ENCODE data around the gene SHANK3.

SHANK3 gene

DNA sequence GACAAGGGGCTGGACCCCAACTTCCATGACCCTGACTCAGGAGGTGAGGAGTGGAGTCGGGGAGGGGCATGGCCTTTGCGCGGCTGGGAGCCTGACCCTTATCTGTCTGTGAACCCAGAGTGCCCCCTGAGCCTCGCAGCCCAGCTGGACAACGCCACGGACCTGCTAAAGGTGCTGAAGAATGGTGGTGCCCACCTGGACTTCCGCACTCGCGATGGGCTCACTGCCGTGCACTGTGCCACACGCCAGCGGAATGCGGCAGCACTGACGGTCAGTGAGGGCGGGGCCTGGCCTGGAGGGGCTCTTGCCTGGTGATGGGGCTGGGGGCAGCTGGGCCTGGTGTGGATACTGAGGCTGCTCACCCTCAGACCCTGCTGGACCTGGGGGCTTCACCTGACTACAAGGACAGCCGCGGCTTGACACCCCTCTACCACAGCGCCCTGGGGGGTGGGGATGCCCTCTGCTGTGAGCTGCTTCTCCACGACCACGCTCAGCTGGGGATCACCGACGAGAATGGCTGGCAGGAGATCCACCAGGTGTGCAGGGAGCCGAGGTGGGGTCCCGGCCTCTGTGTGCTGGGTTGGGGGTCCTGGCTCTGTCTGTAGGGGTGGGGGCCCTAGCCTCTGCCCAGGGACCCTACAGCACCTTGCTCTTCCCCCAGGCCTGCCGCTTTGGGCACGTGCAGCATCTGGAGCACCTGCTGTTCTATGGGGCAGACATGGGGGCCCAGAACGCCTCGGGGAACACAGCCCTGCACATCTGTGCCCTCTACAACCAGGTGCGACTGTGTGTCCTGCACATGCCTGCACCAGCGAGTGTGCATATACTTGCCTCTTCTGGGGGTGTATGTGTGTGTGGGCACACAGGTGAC is 6.3 kb downstream of the SHANK3 start:
- H3K4me1 ChIP-seq (ENCODE audit: control insufficient read depth, insufficient read depth, low read length), result peaks cover 4% of the 10 kb centered on the region; the same call in 1 of the 2 replicates
- H3K4me3 ChIP-seq (ENCODE audit: low read depth, low read length), result no peak overlapping the region
- H3K36me3 ChIP-seq (ENCODE audit: control insufficient read depth, insufficient read depth, low read length), result peaks cover 3% of the 10 kb centered on the region; the same call in 1 of the 2 replicates
- peaks cover 2% of the 10 kb centered on the region; the same call in 1 of the 2 replicates for H3K9me3 ChIP-seq (ENCODE audit: control insufficient read depth, insufficient read depth, low read length)
- H3K9ac ChIP-seq (ENCODE audit: low read depth, low read length), result no peak overlapping the region
- peaks cover 12% of the 10 kb centered on the region for H3K27me3 ChIP-seq (ENCODE audit: control insufficient read depth, insufficient read depth, low read length)
- H3K27ac ChIP-seq (ENCODE audit: low read depth, low read length), result no peak overlapping the region

DNA sequence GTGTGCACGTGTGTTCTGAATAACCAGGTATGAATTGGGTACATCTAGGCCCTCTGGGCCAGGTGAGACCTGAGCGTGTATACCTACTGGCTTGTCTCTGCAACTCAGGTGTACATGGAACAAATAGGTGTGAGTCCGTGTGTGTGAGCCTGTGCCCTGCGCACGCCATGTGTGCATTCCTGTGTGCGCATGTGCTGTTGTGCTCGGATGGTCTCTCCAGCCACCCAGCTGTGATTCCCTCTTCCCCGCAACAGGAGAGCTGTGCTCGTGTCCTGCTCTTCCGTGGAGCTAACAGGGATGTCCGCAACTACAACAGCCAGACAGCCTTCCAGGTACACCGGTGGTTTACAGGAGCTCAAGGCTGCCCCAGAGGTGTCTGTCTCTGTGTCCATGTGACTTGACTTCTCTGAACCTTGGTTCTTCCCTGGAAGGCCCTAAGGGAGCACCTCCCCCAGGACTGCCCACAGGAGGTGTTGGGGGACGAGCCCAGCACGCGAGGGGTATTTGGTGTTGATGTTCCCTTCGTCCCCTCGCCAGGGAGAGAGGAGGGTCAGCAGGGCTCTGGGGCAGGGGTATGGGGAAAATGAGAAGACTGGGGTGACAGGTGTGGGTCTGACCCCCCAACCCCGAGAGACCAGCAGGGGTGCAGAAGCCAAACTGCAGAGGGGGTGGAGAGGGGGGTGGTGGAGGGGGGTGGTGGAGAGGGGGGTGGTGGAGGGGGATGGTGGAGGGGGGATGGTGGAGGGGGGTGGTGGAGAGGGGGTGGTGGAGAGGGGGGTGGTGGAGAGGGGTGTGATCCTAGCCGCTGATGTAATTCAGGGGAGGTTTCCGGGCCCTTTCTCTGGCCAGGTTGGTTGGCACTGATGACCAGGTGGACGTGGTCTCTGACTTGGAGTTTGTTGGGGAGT is 10.7 kb downstream of the SHANK3 start:
- no peaks in the 10 kb centered on the region for H3K4me1 ChIP-seq (ENCODE audit: control insufficient read depth, insufficient read depth, low read length)
- H3K9me3 ChIP-seq (ENCODE audit: control insufficient read depth, insufficient read depth, low read length), result peaks cover 2% of the 10 kb centered on the region; the same call in 1 of the 2 replicates
- H3K9ac ChIP-seq (ENCODE audit: low read depth, low read length), result no peak overlapping the region
- H3K4me3 ChIP-seq (ENCODE audit: low read depth, low read length), result no peak overlapping the region
- H3K27me3 ChIP-seq (ENCODE audit: control insufficient read depth, insufficient read depth, low read length), result no peaks in the 10 kb centered on the region
- H3K36me3 ChIP-seq (ENCODE audit: control insufficient read depth, insufficient read depth, low read length), result peaks cover 3% of the 10 kb centered on the region; the same call in 1 of the 2 replicates
- H3K27ac ChIP-seq (ENCODE audit: low read depth, low read length), result no peak overlapping the region

DNA sequence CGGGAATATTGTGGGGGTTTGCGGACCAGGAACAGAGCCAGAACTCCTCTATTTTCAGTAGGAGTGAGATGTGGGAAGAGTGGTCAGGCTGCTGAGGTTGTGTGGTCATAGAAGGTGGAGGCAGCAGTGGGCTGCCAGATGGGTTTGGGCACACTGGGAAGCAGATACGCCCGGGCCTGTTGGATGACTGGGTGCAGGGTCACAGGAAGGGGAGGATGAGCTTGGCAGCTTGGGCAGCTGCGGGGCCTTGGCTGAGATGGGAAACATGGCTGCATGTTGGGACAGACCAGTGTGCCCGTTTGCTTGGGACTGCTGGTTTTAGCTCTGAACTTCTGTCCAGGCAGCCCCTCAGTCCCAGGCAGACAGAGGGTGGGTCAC is 11.4 kb downstream of the SHANK3 start:
- Histone ChIP-seq H3K27ac (ENCODE audit: low read depth, low read length) (no peak overlapping the region), H3K4me3 (ENCODE audit: low read depth, low read length) (no peak overlapping the region), H3K36me3 (ENCODE audit: control insufficient read depth, insufficient read depth, low read length) (peaks cover 3% of the 10 kb centered on the region; the same call in 1 of the 2 replicates), H3K9ac (ENCODE audit: low read depth, low read length) (no peak overlapping the region), H3K9me3 (ENCODE audit: control insufficient read depth, insufficient read depth, low read length) (peaks cover 2% of the 10 kb centered on the region; the same call in 1 of the 2 replicates), H3K4me1 (ENCODE audit: control insufficient read depth, insufficient read depth, low read length) (no peaks in the 10 kb centered on the region), H3K27me3 (ENCODE audit: control insufficient read depth, insufficient read depth, low read length) (no peaks in the 10 kb centered on the region)

DNA sequence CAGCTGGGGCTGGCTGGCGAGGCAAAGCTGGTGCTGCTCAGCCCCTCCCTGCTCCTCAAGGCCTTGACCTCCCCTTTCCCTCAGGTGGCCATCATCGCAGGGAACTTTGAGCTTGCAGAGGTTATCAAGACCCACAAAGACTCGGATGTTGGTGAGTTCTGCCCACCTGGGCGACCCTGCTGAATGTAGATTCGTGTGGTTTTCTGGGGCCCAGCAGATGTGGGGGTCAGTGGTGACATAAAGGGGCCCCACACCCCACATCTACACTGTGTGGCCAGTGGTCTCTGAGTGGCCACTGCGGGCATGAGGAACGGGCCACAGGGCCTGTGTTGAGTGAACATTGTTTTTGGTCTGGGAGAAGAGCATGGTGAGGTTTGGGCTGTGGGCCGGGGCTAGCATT is 11.9 kb downstream of the SHANK3 start:
- Histone ChIP-seq H3K27ac (ENCODE audit: low read depth, low read length) (no peak overlapping the region), H3K27me3 (ENCODE audit: control insufficient read depth, insufficient read depth, low read length) (no peaks in the 10 kb centered on the region), H3K9ac (ENCODE audit: low read depth, low read length) (no peak overlapping the region), H3K36me3 (ENCODE audit: control insufficient read depth, insufficient read depth, low read length) (no peaks in the 10 kb centered on the region), H3K4me3 (ENCODE audit: low read depth, low read length) (no peak overlapping the region), H3K9me3 (ENCODE audit: control insufficient read depth, insufficient read depth, low read length) (peaks cover 2% of the 10 kb centered on the region; the same call in 1 of the 2 replicates), H3K4me1 (ENCODE audit: control insufficient read depth, insufficient read depth, low read length) (no peaks in the 10 kb centered on the region)

DNA sequence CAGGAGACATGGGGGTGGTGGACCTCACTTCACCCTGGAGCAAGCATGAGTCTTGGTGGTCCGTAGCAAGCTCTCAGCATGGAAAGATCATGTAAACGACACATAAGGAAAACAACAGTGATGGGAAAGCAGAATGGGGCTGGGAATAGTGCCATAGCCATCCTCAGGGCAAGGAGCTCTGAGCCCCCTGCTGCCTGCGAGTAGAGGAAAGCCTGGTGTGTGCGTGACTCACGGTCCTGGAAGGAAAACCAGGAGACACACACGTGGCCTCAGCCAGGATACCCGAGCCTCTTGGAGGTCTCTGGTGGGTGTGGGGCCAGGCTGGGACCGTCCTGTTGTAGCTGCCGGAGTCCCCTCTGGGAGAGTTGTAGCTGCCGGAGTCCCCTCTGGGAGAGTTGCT is 12.4 kb downstream of the SHANK3 start:
- Histone ChIP-seq H3K4me1 (ENCODE audit: control insufficient read depth, insufficient read depth, low read length) (no peaks in the 10 kb centered on the region), H3K4me3 (ENCODE audit: low read depth, low read length) (no peak overlapping the region), H3K9me3 (ENCODE audit: control insufficient read depth, insufficient read depth, low read length) (peaks cover 2% of the 10 kb centered on the region; the same call in 1 of the 2 replicates), H3K27ac (ENCODE audit: low read depth, low read length) (no peak overlapping the region), H3K36me3 (ENCODE audit: control insufficient read depth, insufficient read depth, low read length) (no peaks in the 10 kb centered on the region), H3K9ac (ENCODE audit: low read depth, low read length) (no peak overlapping the region), H3K27me3 (ENCODE audit: control insufficient read depth, insufficient read depth, low read length) (no peaks in the 10 kb centered on the region)

DNA sequence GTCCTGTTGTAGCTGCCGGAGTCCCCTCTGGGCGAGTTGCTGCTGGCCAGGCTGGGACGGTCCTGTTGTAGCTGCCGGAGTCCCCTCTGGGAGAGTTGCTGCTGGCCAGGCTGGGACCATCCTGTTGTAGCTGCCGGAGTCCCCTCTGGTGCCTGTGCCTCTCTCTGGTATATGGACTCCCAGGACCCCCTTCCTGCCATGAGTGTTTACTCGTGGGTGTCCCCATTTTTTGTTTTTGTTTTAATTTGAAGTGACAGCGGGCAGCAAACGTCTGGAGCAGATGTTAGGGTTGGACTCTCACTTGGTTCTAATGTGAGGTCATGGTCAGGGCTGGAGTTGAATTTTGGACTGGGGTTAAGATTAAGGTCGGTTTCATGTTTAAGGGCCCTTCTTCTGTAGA is 14.2 kb downstream of the SHANK3 start:
- peaks cover 2% of the 10 kb centered on the region; the same call in 1 of the 2 replicates for H3K9me3 ChIP-seq (ENCODE audit: control insufficient read depth, insufficient read depth, low read length)
- no peak overlapping the region for H3K4me3 ChIP-seq (ENCODE audit: low read depth, low read length)
- no peaks in the 10 kb centered on the region for H3K4me1 ChIP-seq (ENCODE audit: control insufficient read depth, insufficient read depth, low read length)
- H3K9ac ChIP-seq (ENCODE audit: low read depth, low read length), result no peak overlapping the region
- no peak overlapping the region for H3K27ac ChIP-seq (ENCODE audit: low read depth, low read length)
- H3K36me3 ChIP-seq (ENCODE audit: control insufficient read depth, insufficient read depth, low read length), result no peaks in the 10 kb centered on the region
- no peaks in the 10 kb centered on the region for H3K27me3 ChIP-seq (ENCODE audit: control insufficient read depth, insufficient read depth, low read length)

DNA sequence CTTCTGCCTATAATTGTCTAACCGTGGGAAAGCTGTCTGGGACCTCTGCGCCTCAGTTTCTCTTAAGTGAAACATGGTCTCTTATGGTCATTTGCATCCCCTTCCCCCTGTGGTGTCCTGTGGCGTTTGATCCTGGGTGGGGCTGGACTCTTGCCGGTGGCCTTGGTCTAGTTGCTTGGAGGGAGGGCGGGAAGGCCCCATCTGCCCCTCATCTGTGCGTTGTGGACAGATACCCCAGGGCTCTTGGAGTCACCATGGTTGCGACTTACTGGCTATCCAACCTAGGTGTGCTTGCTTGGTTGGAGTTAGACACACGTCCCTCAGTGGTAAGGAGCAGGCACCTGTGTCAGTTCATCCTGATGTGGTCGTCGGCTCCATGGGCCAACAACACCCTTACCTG is 15.2 kb downstream of the SHANK3 start:
- H3K4me1 ChIP-seq (ENCODE audit: control insufficient read depth, insufficient read depth, low read length), result no peaks in the 10 kb centered on the region
- no peak overlapping the region for H3K9ac ChIP-seq (ENCODE audit: low read depth, low read length)
- H3K27me3 ChIP-seq (ENCODE audit: control insufficient read depth, insufficient read depth, low read length), result no peaks in the 10 kb centered on the region
- no peak overlapping the region for H3K4me3 ChIP-seq (ENCODE audit: low read depth, low read length)
- H3K36me3 ChIP-seq (ENCODE audit: control insufficient read depth, insufficient read depth, low read length), result no peaks in the 10 kb centered on the region
- H3K27ac ChIP-seq (ENCODE audit: low read depth, low read length), result no peak overlapping the region
- peaks cover 2% of the 10 kb centered on the region; the same call in 1 of the 2 replicates for H3K9me3 ChIP-seq (ENCODE audit: control insufficient read depth, insufficient read depth, low read length)

DNA sequence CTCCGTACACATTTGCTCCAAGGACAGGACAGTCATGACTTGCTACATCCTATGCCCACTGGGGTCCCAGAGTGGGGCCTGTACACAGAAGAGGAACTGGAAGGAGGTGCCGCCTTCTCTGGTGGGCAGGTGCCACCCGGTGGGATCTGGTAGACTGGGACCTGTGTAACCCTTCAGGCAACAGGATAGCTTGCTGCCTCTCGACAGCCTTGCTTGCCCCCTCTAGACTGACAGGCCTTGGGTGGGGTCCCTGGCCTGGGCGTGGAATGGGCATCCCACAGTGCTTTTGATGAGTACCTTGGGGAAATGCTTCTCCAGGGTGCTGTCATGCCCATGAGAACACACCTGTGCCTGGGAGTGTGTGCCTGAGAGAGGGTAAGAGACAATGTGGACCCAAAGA is 15.8 kb downstream of the SHANK3 start:
- Histone ChIP-seq H3K9me3 (ENCODE audit: control insufficient read depth, insufficient read depth, low read length) (no peaks in the 10 kb centered on the region), H3K4me3 (ENCODE audit: low read depth, low read length) (no peak overlapping the region), H3K27ac (ENCODE audit: low read depth, low read length) (no peak overlapping the region), H3K4me1 (ENCODE audit: control insufficient read depth, insufficient read depth, low read length) (no peaks in the 10 kb centered on the region), H3K36me3 (ENCODE audit: control insufficient read depth, insufficient read depth, low read length) (no peaks in the 10 kb centered on the region), H3K27me3 (ENCODE audit: control insufficient read depth, insufficient read depth, low read length) (no peaks in the 10 kb centered on the region), H3K9ac (ENCODE audit: low read depth, low read length) (no peak overlapping the region)

DNA sequence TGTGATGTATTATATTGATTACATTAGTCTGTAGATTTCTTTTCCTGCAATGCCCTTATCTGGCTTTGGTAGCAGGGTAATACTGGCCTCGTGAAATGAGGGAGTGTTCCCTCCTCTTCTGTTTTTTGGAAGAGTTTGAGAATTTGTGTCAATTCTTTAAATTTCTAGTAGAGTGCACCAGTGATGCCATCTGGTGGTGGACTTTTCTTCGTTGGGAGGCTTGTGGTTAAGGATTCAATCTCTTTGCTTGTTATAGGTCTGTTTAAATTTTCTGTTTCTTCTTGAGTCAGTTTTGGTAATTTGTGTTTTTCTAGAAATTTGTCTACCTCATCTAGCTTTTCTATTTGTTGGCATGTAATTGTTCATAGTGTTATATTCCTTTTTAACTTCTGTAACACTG is 18.9 kb downstream of the SHANK3 start:
- no peaks in the 10 kb centered on the region for H3K9me3 ChIP-seq (ENCODE audit: control insufficient read depth, insufficient read depth, low read length)
- H3K36me3 ChIP-seq (ENCODE audit: control insufficient read depth, insufficient read depth, low read length), result no peaks in the 10 kb centered on the region
- H3K27me3 ChIP-seq (ENCODE audit: control insufficient read depth, insufficient read depth, low read length), result no peaks in the 10 kb centered on the region
- no peak overlapping the region for H3K9ac ChIP-seq (ENCODE audit: low read depth, low read length)
- no peak overlapping the region for H3K27ac ChIP-seq (ENCODE audit: low read depth, low read length)
- no peak overlapping the region for H3K4me3 ChIP-seq (ENCODE audit: low read depth, low read length)
- no peaks in the 10 kb centered on the region for H3K4me1 ChIP-seq (ENCODE audit: control insufficient read depth, insufficient read depth, low read length)

DNA sequence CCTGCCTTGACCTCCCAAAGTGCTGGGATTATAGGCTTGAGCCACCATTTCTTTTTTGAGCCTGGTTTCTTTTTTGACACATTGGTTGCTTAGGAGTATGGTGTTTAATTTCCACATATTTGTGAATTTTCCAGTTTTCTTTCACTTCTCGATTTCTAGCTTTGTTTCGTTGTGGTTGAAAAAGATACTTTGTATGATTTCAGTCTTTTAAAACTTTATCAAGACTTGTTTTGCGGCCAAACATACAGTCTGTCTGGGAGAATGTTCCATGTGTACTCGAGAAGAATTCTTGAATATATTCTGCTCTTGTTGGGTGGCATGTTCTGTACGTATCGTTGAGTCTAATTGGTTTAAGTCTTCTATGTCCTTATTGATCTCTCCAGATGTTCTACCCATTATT is 20.8 kb downstream of the SHANK3 start:
- H3K4me3 ChIP-seq (ENCODE audit: low read depth, low read length), result no peak overlapping the region
- H3K36me3 ChIP-seq (ENCODE audit: control insufficient read depth, insufficient read depth, low read length), result no peaks in the 10 kb centered on the region
- no peak overlapping the region for H3K9ac ChIP-seq (ENCODE audit: low read depth, low read length)
- no peaks in the 10 kb centered on the region for H3K9me3 ChIP-seq (ENCODE audit: control insufficient read depth, insufficient read depth, low read length)
- peaks cover 12% of the 10 kb centered on the region for H3K27me3 ChIP-seq (ENCODE audit: control insufficient read depth, insufficient read depth, low read length)
- no peaks in the 10 kb centered on the region for H3K4me1 ChIP-seq (ENCODE audit: control insufficient read depth, insufficient read depth, low read length)
- H3K27ac ChIP-seq (ENCODE audit: low read depth, low read length), result no peak overlapping the region
